Measurements from ENCODE around the gene RALGAPA2.

RALGAPA2 gene

DNA sequence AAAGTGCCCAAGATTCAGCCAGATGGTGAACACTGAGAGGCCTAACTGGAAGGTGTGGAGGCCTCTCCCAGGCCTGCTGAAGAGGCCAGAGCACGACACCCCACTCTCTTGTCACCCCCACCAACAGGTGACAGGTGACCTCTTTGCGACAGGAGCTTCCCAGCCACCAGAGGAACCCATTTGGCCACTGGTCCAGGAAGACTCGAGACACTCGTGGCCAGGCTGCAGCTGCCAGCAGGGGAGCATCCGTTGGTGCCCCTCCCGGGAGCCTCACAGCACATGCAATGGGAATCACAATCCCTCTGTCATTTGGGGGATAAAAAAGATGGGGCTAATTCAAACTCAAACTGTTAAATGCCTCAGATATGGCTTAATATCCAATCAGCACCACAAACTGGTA, 181.2 kb downstream of the RALGAPA2 start:
- ATAC-seq: no peak
- TF ChIP-seq ZFP30 (CRISPR knock-in tag; IDR thresholded peaks at IDR 0.05) (no peak), RARB (CRISPR knock-in tag; IDR thresholded peaks at IDR 0.05) (no peak), BACH2 (CRISPR knock-in tag; IDR thresholded peaks at IDR 0.05; ENCODE audit: borderline replicate concordance) (no peak), ESRRG (CRISPR knock-in tag; IDR thresholded peaks at IDR 0.05) (no peak), ZNF70 (CRISPR knock-in tag; IDR thresholded peaks at IDR 0.05) (no peak), OSR1 (CRISPR knock-in tag; IDR thresholded peaks at IDR 0.05) (no peak), GLIS3 (CRISPR knock-in tag; IDR thresholded peaks at IDR 0.05) (no peak), ISL1 (CRISPR knock-in tag; IDR thresholded peaks at IDR 0.05) (no peak), PPARA (CRISPR knock-in tag; IDR thresholded peaks at IDR 0.05; ENCODE audit: borderline replicate concordance) (no peak), ZNF565 (CRISPR knock-in tag; conservative IDR thresholded peaks at IDR 0.05; ENCODE audit: low read depth) (no peak), TOX (CRISPR knock-in tag; IDR thresholded peaks at IDR 0.05; ENCODE audit: borderline replicate concordance) (no peak), ZFP3 (CRISPR knock-in tag; IDR thresholded peaks at IDR 0.05) (no peak), ARNTL (CRISPR knock-in tag; IDR thresholded peaks at IDR 0.05; ENCODE audit: borderline replicate concordance, low read depth) (no peak), CSDC2 (CRISPR knock-in tag; IDR thresholded peaks at IDR 0.05) (no peak), TCF4 (CRISPR knock-in tag; IDR thresholded peaks at IDR 0.05; ENCODE audit: borderline replicate concordance) (no peak)
- TF ChIP-seq, protein P1, sequence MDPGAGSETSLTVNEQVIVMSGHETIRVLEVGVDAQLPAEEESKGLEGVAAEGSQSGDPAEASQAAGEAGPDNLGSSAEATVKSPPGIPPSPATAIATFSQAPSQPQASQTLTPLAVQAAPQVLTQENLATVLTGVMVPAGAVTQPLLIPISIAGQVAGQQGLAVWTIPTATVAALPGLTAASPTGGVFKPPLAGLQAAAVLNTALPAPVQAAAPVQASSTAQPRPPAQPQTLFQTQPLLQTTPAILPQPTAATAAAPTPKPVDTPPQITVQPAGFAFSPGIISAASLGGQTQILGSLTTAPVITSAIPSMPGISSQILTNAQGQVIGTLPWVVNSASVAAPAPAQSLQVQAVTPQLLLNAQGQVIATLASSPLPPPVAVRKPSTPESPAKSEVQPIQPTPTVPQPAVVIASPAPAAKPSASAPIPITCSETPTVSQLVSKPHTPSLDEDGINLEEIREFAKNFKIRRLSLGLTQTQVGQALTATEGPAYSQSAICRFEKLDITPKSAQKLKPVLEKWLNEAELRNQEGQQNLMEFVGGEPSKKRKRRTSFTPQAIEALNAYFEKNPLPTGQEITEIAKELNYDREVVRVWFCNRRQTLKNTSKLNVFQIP (CRISPR knock-in tag; IDR thresholded peaks at IDR 0.05; ENCODE audit: borderline replicate concordance, low read depth): no peak
- TF ChIP-seq, protein P2, sequence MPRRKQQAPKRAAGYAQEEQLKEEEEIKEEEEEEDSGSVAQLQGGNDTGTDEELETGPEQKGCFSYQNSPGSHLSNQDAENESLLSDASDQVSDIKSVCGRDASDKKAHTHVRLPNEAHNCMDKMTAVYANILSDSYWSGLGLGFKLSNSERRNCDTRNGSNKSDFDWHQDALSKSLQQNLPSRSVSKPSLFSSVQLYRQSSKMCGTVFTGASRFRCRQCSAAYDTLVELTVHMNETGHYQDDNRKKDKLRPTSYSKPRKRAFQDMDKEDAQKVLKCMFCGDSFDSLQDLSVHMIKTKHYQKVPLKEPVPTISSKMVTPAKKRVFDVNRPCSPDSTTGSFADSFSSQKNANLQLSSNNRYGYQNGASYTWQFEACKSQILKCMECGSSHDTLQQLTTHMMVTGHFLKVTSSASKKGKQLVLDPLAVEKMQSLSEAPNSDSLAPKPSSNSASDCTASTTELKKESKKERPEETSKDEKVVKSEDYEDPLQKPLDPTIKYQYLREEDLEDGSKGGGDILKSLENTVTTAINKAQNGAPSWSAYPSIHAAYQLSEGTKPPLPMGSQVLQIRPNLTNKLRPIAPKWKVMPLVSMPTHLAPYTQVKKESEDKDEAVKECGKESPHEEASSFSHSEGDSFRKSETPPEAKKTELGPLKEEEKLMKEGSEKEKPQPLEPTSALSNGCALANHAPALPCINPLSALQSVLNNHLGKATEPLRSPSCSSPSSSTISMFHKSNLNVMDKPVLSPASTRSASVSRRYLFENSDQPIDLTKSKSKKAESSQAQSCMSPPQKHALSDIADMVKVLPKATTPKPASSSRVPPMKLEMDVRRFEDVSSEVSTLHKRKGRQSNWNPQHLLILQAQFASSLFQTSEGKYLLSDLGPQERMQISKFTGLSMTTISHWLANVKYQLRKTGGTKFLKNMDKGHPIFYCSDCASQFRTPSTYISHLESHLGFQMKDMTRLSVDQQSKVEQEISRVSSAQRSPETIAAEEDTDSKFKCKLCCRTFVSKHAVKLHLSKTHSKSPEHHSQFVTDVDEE (CRISPR knock-in tag; IDR thresholded peaks at IDR 0.05): no peak
- TF ChIP-seq, protein P3, sequence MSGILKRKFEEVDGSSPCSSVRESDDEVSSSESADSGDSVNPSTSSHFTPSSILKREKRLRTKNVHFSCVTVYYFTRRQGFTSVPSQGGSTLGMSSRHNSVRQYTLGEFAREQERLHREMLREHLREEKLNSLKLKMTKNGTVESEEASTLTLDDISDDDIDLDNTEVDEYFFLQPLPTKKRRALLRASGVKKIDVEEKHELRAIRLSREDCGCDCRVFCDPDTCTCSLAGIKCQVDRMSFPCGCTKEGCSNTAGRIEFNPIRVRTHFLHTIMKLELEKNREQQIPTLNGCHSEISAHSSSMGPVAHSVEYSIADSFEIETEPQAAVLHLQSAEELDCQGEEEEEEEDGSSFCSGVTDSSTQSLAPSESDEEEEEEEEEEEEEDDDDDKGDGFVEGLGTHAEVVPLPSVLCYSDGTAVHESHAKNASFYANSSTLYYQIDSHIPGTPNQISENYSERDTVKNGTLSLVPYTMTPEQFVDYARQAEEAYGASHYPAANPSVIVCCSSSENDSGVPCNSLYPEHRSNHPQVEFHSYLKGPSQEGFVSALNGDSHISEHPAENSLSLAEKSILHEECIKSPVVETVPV (CRISPR knock-in tag; IDR thresholded peaks at IDR 0.05): no peak
- TF ChIP-seq, protein P4, sequence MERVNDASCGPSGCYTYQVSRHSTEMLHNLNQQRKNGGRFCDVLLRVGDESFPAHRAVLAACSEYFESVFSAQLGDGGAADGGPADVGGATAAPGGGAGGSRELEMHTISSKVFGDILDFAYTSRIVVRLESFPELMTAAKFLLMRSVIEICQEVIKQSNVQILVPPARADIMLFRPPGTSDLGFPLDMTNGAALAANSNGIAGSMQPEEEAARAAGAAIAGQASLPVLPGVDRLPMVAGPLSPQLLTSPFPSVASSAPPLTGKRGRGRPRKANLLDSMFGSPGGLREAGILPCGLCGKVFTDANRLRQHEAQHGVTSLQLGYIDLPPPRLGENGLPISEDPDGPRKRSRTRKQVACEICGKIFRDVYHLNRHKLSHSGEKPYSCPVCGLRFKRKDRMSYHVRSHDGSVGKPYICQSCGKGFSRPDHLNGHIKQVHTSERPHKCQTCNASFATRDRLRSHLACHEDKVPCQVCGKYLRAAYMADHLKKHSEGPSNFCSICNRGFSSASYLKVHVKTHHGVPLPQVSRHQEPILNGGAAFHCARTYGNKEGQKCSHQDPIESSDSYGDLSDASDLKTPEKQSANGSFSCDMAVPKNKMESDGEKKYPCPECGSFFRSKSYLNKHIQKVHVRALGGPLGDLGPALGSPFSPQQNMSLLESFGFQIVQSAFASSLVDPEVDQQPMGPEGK (CRISPR knock-in tag; IDR thresholded peaks at IDR 0.05; ENCODE audit: borderline replicate concordance): no peak
- TF ChIP-seq, protein P5, sequence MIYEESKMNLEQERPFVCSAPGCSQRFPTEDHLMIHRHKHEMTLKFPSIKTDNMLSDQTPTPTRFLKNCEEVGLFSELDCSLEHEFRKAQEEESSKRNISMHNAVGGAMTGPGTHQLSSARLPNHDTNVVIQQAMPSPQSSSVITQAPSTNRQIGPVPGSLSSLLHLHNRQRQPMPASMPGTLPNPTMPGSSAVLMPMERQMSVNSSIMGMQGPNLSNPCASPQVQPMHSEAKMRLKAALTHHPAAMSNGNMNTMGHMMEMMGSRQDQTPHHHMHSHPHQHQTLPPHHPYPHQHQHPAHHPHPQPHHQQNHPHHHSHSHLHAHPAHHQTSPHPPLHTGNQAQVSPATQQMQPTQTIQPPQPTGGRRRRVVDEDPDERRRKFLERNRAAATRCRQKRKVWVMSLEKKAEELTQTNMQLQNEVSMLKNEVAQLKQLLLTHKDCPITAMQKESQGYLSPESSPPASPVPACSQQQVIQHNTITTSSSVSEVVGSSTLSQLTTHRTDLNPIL (CRISPR knock-in tag; IDR thresholded peaks at IDR 0.05; ENCODE audit: low read depth): no peak

DNA sequence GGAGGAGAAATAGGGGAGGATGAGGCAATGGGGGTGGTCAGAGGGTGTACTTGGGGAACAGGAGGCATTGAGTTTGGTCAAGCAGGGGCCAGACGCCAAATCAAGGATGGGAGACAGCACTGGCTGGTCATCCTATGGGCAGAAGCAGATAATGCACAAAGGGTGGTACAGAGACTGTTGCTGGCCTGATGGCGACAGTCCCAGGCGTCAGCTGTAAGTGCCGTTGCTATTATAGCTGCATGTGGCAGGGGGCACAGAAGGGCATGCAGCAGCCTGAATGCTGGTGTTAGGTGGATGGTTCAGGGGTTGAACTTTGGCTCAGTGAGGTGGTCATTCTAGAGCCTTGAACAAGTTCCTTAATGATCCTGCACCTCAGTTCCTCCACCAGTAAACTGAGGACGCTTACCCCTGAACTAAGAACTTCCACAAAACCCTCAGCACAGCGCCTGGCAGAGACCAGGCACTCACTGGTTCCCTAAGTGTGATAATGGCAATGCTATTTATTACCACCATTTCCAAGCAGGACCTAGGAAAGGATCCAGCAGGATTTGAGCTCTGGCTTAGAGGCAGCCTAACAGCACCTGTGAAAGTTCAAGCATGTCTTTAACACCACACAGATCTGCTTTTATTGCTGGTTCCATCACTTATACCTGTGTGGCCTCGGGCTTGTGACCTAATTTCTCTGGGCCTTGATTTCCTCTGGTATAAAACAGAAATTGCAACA, 181.9 kb downstream of the RALGAPA2 start:
- ATAC-seq: no peak
- no peak for TF ChIP-seq BACH2 (CRISPR knock-in tag; IDR thresholded peaks at IDR 0.05; ENCODE audit: borderline replicate concordance)
- TF ChIP-seq, protein P5 (CRISPR knock-in tag; IDR thresholded peaks at IDR 0.05; ENCODE audit: low read depth): no peak
- TF ChIP-seq PPARA (CRISPR knock-in tag; IDR thresholded peaks at IDR 0.05; ENCODE audit: borderline replicate concordance): no peak
- TF ChIP-seq, protein P3 (CRISPR knock-in tag; IDR thresholded peaks at IDR 0.05): no peak
- no peak for TF ChIP-seq ZFP3 (CRISPR knock-in tag; IDR thresholded peaks at IDR 0.05)
- TF ChIP-seq ZNF8 (CRISPR knock-in tag; IDR thresholded peaks at IDR 0.05): no peak
- TF ChIP-seq ZNF70 (CRISPR knock-in tag; IDR thresholded peaks at IDR 0.05): no peak
- no peak for TF ChIP-seq TOX (CRISPR knock-in tag; IDR thresholded peaks at IDR 0.05; ENCODE audit: borderline replicate concordance)
- TF ChIP-seq ZC3H10 (CRISPR knock-in tag; IDR thresholded peaks at IDR 0.05): no peak
- TF ChIP-seq, protein P2 (CRISPR knock-in tag; IDR thresholded peaks at IDR 0.05): no peak
- TF ChIP-seq CSDC2 (CRISPR knock-in tag; IDR thresholded peaks at IDR 0.05): no peak
- TF ChIP-seq RARB (CRISPR knock-in tag; IDR thresholded peaks at IDR 0.05): no peak
- no peak for TF ChIP-seq ZNF565 (CRISPR knock-in tag; conservative IDR thresholded peaks at IDR 0.05; ENCODE audit: low read depth)
- no peak for TF ChIP-seq SNAI2 (CRISPR knock-in tag; IDR thresholded peaks at IDR 0.05)
- TF ChIP-seq ZFP30 (CRISPR knock-in tag; IDR thresholded peaks at IDR 0.05): no peak
- no peak for TF ChIP-seq TCF4 (CRISPR knock-in tag; IDR thresholded peaks at IDR 0.05; ENCODE audit: borderline replicate concordance)
